ENCODE measurements around the gene TMEM94.
"Not testable (repeated sequence)": the region's sequence is repeated elsewhere in the genome, so short reads cannot be mapped to it uniquely, and the experiment has no call there.

Gene TMEM94

GRCh38 chr17:75476752-75477489, 20.5 kb downstream of the TMEM94 start:
- DNase-seq (ENCODE audit: low read depth): no peak

GRCh38 chr17:75477490-75477862, 21.0 kb downstream of the TMEM94 start:
- not testable (repeated sequence) for DNase-seq (ENCODE audit: low read depth)

- DNase-seq (ENCODE audit: low read depth): no peak
Measured at GRCh38 chr17:75478508-75478907, 22.1 kb downstream of the TMEM94 start.

GRCh38 chr17:75480281-75480680, 23.8 kb downstream of the TMEM94 start:
- DNase-seq (ENCODE audit: low read depth): no peak

- DNase-seq (ENCODE audit: low read depth): no peak
Measured at GRCh38 chr17:75481194-75482068, 25.0 kb downstream of the TMEM94 start.

- DNase-seq (ENCODE audit: low read depth): no peak
Measured at GRCh38 chr17:75482098-75482942, 25.9 kb downstream of the TMEM94 start.

GRCh38 chr17:75485688-75486087, 29.3 kb downstream of the TMEM94 start:
- DNase-seq (ENCODE audit: low read depth): no peak

- no peak for DNase-seq (ENCODE audit: low read depth)
Measured at GRCh38 chr17:75486151-75486550, 29.7 kb downstream of the TMEM94 start.

- no peak for DNase-seq (ENCODE audit: low read depth)
Measured at GRCh38 chr17:75486951-75487350, 30.5 kb downstream of the TMEM94 start.

GRCh38 chr17:75487351-75488070, 31.1 kb downstream of the TMEM94 start:
- DNase-seq (ENCODE audit: low read depth): no peak

GRCh38 chr17:75488693-75489510, 32.5 kb downstream of the TMEM94 start:
- no peak for DNase-seq (ENCODE audit: low read depth)

GRCh38 chr17:75489511-75489955, 33.1 kb downstream of the TMEM94 start:
- DNase-seq (ENCODE audit: low read depth): no peak

- no peak for DNase-seq (ENCODE audit: low read depth)
Measured at GRCh38 chr17:75490173-75490743, 33.8 kb downstream of the TMEM94 start.

GRCh38 chr17:75490953-75491649, 34.7 kb downstream of the TMEM94 start:
- no peak for DNase-seq (ENCODE audit: low read depth)

GRCh38 chr17:75491680-75492079, 35.2 kb downstream of the TMEM94 start:
- DNase-seq (ENCODE audit: low read depth): no peak

GRCh38 chr17:75492555-75493168, 36.2 kb downstream of the TMEM94 start:
- no peak for DNase-seq (ENCODE audit: low read depth)

GRCh38 chr17:75493476-75494129, 37.2 kb downstream of the TMEM94 start:
- no peak for DNase-seq (ENCODE audit: low read depth)

GRCh38 chr17:75494326-75494877, 38.0 kb downstream of the TMEM94 start:
- DNase-seq (ENCODE audit: low read depth): no peak

All from activated T-helper 9 cell treated with anti-CD3 and anti-CD28 coated beads, Interleukin-2, amount 50 U/mL, for 16 hours (primary cell).